GM19438 (cell line): ENCODE results near the gene MANEA.
"Not testable (repeated sequence)": the region's sequence is repeated elsewhere in the genome, so short reads cannot be mapped to it uniquely, and the experiment has no call there.

Experiments
- ATAC-seq: cut with Tn5 transposase; IDR thresholded peaks from one replicate; pipeline ENCODE4 v1.9.1; 2021; ENCODE audit warnings: low read depth; ENCODE audit not compliant: unreplicated experiment

Gene MANEA

DNA sequence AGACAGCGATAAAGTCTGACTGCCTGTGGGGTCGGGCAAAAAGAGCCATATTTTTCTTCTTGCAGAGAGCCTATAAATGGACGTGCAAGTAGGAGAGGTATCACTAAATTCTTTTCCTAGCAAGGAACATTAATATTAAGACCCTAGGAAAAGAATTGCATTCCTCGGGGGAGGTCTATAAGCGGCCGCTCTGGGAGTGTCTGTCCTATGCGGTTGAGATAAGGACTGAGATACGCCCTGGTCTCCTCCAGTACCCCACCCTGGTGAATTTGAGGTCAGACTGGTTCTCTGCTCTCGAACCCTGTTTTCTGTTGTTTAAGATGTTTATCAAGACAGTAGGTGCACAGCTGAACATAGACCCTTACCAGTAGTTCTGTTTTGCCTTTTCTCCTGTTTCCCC is 6.9 kb downstream of the MANEA start:
- ATAC-seq, result not testable (repeated sequence)

DNA sequence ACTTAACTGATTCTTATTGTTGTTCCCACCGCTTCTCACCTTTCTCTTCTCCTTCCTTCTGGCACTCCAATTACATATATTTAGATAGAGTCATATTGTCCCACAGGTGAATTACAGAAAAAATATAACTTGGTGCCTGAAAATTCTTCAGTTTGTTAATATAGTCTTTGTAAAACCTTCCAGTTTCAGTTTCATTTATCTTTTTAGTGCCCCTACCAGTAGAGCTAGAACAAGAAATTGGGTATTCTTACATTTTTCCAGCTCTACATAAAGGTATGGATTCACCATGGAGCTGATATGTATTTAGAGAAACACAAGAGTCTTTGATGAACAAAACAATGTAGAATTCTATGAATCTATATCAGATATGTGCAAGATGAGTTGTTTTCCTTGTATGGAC is 10.7 kb downstream of the MANEA start:
- ATAC-seq, result no peak

DNA sequence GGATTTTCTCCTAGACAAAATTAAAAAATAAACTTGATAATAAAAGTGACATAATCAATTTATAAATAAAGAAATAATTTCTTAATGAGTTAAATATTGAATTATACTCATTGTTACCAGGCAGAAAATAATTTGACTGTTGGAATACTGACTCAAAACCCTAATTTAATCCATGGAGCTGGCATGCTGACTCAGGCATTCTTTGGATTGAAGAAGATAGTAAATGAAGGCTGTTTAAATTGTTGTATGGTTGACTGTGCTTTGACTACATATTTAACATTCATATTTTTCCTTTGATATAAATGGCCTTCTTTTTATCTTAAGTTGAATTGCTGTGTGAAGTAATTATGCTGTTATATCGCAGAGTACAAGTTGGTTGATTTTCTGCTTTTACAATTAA is 11.7 kb downstream of the MANEA start:
- no peak for ATAC-seq

DNA sequence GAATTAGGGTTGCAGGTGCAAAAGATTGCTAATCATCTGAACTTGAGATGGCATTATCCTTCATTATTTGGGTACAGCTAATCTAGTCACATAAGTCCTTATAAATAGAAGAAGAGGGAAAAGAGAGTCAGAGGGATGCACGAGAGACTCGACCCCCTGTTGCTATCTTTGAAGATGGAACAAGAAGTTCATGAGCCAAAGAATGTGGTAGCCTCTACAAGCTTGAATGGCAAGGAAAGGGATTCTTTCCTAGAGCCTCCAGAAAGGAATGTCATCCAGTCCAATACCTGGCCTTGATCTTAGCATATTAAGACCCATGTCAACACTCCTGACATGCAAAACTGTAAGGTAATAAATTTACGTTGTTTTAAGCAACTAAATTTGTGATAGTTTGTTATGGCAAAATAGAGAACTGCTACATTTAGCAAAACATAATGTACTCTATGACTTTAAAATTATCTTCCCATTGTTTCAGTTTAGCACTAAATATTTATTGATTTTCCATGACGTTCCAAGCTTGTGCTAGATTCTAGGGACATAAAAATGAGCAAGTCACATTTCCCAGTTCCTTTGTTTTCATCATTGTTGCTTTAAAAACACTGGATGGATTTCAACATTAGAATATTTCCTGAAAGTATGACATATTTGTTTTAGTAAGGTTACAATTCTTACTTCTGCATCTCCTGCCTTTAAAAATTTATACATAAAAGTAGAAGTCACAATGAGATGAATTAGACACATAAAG is 12.7 kb downstream of the MANEA start:
- ATAC-seq, result no peak

DNA sequence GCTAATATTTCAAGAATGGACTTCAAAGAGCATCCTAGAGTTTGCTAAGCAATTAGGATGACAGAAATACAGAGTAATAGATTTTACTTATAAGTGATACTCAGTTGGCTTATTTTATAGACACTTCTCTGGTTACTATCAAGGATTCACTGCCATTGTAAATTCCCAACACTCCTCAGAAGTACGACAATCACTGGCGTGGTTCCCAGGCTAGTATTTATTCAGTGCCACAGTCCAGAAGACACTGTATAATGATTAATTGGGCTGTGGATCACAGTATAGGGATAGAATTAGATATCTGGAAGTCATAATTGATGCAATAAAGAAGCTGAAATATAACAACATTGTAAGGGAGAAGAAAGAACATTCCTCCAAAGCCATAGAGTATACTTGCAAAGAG is 15.7 kb downstream of the MANEA start:
- no peak for ATAC-seq

DNA sequence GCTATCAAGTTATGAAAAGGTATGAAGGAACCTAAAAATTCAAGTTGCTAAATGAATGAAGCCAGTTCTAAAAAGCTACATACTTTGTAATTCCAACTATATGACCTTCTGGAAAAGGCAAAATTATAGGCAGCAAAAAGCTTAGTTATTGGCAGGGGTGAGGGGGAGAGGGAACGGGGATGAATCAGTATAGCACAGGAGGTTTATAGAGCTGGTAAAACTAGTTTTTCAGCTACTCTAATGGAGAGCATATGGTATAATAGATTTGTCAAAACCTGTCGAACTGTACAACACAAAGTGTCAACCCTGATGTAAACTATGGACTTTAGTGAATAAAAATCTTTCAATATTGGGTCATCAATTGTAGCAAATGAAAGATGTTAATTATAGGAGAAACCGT is 18.7 kb downstream of the MANEA start:
- ATAC-seq, result no peak

DNA sequence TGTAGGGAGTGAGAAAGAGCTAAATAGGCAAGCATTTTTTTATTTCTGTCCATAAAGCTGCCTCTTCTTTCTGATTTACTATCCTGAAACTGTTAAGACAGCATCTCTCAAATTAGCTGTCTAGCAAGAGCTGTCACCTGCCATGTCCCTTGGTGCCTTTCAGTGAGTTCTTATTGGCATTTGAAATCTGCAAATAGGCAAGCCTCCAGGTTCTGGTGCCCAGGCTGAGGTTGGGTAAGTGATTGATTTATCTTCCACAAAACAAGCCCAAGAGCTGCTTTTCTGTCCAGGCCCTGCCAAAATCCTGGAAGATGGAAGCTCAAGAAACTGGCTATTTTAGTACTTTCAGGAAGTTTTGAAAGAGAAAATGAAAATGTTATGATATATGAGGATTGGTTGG is 22.4 kb downstream of the MANEA start:
- ATAC-seq, result no peak

DNA sequence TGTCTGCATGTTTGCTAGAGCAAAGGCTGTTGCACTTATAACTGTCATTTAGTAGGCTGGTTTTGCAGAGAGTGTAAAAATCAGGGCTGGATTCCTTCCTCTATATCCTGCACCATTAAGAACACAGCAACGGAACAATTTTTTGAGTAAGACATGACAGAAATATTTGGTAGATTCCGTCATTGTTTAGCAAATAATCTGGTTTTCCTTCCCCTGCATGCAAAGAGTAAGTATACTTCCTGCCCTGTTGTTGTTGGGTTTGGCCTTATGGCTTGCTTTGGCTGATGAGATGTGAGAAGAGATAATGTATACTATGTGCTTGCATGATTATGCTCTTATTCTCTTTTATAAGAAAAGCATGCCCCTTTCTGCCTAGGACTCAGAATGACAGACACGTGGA is 23.8 kb downstream of the MANEA start:
- ATAC-seq, result no peak

DNA sequence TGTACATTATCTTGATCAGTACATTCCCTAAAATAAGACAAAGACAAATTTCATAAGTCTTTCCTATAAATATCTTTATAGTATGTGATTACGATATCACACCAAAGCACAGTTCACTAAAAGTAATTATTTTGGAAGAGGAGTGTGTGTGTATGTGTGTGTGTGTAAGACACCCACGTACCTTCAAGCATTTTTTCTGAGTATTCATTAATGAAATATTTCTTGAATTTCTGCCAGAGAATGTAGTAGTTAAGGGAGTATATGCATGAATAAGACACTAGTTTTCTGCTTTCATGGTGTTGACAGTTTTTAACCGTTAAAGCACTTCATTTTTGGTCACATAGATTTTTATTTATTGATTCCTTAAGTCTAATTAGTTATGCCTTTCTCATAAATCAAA is 36.8 kb downstream of the MANEA start:
- no peak for ATAC-seq

DNA sequence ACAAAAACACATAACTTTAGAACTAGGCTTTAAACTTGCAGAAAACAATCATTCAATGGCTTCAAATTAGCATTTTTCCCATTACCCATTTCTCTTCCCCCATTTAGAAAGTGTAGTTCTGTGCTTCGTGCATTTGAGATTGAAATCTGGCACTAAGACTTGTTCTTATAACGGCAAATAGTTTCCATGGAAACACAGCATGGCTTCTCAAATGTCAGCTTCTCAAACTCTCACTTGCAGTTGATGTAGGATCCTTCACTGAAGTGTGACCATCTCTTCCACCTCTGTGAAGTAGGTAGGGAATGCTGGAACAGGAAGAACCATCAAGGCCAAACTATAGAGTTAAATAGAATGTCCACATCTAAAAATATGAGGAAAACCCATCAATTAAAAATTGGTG is 52.2 kb downstream of the MANEA start:
- ATAC-seq, result no peak

DNA sequence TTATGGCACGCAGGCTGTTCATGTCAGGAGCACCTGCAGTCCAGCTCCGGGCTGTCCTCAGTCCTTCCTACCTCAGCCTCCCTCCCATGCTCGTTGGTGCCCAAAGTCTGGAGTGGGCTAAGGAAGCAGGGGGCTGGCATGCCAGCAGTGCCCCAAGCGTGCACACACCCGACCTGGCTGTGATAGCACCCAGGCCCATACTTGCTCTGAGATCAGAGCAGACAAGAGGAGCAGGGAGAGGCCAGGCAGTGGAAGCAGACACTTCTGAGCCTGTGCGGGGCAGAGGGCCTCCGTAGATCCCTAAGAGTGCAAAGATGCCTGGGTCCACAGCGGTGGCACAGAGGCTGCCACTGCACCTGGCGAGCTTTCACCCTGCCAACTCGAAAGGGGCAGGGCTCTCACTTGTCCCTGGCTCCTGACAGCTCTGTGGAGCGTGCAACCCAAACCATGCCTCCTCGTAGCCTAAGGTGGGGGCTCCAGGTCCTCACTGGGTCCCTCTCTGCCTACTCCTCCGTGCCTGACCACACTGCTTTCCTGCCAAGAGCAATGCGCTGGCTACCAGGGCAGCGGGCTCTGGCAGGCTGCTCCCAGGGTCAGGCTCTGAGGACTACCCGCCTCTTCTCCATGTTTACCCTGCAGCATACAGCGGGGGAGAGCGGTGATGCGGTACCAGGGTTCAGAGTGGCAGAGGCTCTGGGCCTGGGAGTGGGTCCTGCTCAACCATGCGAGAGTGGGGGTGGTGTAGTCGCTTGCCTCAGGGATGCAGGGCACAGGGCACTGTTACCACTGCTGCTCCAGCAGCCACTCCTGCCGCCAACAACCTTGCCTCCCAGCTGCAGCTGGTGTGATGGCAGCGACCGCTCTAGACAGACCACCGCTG is 59.5 kb downstream of the MANEA start:
- ATAC-seq, result no peak

DNA sequence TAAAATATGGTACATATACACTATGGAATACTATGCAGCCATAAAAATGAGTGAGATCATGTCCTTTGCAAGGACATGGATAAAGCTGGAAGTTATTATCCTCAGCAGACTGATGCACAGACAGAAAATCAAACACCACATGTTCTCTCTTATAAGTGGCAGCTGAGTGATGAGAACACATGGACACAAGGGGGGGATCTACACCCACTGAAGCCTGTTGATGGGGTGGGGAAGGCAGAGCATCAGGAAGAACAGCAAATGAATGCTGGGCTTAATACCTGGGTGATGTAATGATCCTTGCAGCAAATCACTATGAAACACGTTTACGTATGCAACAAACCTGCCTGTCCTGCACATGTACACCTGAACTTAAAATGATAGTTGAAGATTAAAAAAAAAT is 71.3 kb downstream of the MANEA start:
- ATAC-seq, result no peak

DNA sequence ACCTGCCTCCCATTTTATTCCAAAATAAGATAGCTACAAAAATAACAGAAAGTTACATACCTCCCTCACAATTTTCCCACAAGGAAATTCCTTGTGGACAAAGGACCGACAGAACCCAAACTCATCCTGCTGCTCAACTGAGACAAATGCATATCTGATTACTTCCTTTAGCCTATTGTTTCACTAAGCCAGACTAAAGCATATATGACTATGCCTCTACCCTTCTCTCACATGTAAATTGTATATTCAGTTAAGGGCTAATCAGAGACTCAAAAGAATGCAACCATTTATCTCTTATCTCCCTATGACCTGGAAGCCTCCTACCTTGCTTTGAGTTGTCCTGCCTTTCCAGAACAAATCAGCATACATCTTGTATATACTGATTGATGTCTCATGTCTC is 72.1 kb downstream of the MANEA start:
- ATAC-seq, result no peak

DNA sequence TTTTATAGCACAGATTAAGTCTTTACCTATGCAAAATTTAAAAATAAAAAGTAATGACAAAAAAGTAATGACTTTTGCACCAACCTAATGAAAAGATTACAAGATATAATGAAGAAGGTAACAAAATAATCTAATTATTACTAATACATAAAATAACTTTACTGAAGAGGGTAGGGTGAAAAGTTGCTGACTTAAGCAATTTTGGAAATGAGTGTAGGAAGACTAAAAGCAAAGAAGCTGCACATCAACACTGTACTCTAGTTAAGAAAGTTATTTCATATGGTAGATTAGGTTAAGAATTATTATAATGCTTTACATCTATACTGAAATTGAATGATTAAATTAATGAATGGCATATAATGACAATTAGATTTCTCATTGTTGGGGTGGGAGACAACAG is 76.8 kb downstream of the MANEA start:
- ATAC-seq, result no peak

DNA sequence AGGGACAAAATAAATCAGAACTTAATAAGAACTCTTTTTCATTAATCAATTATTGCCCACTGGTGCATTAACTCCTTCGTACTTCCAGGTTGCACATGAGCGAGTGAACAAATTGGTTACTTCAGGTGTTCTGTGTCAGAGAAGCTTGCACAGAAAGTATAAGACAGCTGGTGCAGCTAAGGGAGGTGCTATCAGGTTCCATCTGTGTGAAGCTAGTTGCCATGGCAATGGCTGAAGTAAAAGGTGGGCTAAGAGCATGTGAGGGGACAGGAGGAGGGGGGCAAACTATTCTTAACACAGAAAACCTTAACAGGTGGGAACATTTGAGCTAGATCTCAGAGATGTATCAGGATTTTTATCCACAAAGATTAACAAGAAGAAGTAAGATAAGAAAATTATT is 81.6 kb downstream of the MANEA start:
- no peak for ATAC-seq
